Muscle of arm (tissue), 14 donors: ENCODE measurements around the gene FOXO3B. TPM values are rescaled to one million over a fixed set of nuclear protein-coding genes. Genes with fewer than 3 reads are reported as not detected.
"Not testable (repeated sequence)": the region's sequence is repeated elsewhere in the genome, so short reads cannot be mapped to it uniquely, and the experiment has no call there.

Source experiments
- DNase-seq: peaks from one replicate; pipeline ENCODE4 v3.0.0-alpha.2; 2013
- long read RNA-seq, 11 donors: transcript quantifications; one replicate each; lab custom pipeline, GENCODE V29; 2026
- polyA plus RNA-seq, 12 donors: library from polyadenylated mRNA; unstranded; fragments of 120-200 nt; gene quantifications; one replicate each; pipeline ENCODE4 v1.2.1, GENCODE V29; 2013; ENCODE audit not compliant: insufficient read length in 12 of 12

The FOXO3B gene
- polyA plus RNA-seq, result 1 to 10 TPM in 10 of 12 donors, not detected in 2; 1.8 to 5.3 (median 2.9) TPM
- long read RNA-seq, donor 1, partial matches to known transcripts, result 0 of 4 reads
- long read RNA-seq, donor 1, other reads (novel, unspliced or antisense), result 0 of 4 reads
- long read RNA-seq, donor 2, partial matches to known transcripts, result 0 of 1 reads
- long read RNA-seq, donor 2, other reads (novel, unspliced or antisense), result 0 of 1 reads
- long read RNA-seq, donor 3, result 0 reads
- long read RNA-seq, donor 4, partial matches to known transcripts, result 0 of 2 reads
- long read RNA-seq, donor 4, other reads (novel, unspliced or antisense), result 0 of 2 reads
- long read RNA-seq, donor 5, partial matches to known transcripts, result 0 of 1 reads
- long read RNA-seq, donor 5, other reads (novel, unspliced or antisense), result 0 of 1 reads
- long read RNA-seq, donor 6, partial matches to known transcripts, result 0 of 1 reads
- long read RNA-seq, donor 6, other reads (novel, unspliced or antisense), result 0 of 1 reads
- long read RNA-seq, donor 7, partial matches to known transcripts, result 0 of 1 reads
- long read RNA-seq, donor 7, other reads (novel, unspliced or antisense), result 0 of 1 reads
- long read RNA-seq, donor 8, result 0 reads
- long read RNA-seq, donor 9, result 0 reads
- long read RNA-seq, donor 10, partial matches to known transcripts, result 0 of 3 reads
- long read RNA-seq, donor 10, other reads (novel, unspliced or antisense), result 0 of 3 reads
- long read RNA-seq, donor 11, partial matches to known transcripts, result 0 of 2 reads
- long read RNA-seq, donor 11, other reads (novel, unspliced or antisense), result 0 of 2 reads

DNA sequence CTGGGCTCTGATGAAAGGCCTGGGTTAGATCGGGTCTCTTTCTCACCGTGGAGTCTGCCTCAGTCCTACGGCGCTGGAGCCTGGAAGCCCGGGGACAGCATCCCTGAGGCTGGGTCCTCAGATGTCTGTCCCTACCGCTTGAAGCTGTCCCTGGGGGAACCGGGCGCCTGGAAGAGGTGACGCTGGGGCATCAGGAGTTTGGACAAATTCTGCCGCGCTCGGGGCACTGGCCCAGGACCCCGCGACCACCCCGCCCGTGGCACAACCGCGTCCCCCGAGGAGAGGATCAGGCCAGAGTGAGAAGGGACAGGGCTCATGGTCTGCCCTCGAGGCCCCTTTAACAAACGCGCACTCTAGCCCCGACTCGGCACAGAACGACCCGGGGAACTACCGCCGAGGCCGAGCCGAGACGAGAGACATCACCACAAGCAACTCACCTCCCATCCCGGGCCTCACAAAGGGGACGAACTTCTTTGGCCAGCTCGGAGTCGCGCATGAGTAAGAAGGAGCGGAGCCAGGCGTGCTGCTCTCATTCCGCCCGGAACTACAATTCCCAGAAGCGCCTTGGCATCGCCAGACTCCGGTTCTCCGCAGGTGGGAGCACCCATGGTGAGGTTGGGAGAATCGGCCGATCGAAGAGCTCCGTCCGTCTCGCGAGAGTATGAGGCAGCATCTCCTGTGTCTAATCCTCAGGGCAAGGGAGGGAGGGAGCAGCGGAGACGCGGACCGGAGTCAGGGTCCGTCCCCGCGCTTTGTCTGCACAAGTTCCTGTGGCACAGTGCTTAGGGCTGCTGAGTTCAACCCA lies at the start of gene FOXO3B:
TSS of gene FOXO3B (minus strand) at position 548 of the 805 bp plus-strand sequence. CDS start 663 bp downstream, outside the sequence.
- DNase-seq, result peak; percentile 86

DNA sequence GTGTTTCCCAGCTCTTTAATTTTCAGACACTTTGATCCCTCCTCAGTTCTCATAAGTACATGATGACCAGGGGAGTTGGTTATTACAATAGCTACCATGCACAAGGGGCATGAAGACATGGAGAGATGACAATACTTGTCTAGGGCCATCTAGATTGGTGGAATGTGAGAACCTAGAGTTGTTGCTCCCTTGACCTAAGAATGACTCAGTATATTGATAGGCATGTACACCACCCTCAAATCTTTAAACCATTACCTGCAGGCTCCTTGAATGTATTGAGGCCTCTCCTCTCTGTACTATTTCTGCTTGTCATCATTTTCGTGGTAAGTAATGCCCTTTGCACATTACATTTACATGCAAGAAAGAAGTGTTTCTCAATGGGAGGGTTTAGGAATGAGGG lies 41.4 kb upstream of the FOXO3B start:
- not testable (repeated sequence) for DNase-seq

DNA sequence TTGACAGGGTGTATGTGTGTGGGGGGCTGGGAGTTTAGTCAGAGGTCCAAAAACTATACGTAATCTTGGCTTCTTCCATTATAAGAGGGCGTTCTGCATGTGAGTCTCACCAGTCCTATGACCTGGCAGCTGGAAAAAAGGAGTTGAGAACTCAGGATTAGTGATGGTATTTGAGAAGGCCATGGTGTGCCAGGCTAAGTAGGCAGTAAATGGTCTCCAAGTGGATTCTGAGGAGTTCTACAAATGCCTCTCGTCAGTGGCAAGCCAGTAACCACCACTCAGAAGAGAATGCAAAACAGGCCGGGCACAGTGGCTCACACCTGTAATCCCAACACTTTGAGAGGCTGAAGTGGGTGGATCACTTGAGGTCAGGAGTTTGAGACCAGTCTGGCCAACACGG lies 40.5 kb upstream of the FOXO3B start:
- DNase-seq, result not testable (repeated sequence)

DNA sequence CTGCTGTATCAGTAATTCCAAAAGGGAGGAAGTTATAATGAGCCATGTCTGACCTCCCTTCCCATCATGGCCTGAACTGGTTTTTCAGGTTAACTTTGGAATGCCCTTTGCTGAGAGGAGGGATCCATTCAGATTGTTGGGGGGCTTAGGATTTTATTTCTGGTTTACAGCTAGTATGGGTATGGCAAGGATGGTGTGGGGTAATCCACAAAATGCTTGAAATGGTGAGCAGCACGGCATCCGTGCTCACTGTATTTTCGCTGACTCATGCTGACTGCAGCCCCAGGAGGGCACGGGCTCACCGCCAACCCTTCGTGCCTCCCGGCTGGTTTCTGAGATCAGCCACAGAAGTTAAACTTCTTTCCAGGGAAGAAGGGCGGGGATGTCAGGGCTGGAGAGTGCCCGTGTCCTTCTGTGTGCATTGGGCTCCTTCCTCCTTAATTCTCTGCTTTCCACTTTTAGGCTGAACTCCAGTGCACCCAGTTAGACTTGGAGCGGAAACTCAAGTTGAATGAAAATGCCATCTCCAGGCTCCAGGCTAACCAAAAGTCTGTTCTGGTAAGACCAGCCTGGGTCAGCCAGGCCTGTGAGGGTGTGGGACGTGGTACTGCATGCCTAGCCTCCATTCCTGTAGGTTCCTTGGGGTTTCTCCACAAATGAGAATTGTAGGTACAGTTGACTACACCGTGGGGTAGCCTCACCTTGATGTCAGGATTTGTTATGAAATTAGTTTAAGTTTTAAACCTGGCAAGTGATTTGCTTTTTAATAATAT lies 39.8 kb upstream of the FOXO3B start:
- not testable (repeated sequence) for DNase-seq

DNA sequence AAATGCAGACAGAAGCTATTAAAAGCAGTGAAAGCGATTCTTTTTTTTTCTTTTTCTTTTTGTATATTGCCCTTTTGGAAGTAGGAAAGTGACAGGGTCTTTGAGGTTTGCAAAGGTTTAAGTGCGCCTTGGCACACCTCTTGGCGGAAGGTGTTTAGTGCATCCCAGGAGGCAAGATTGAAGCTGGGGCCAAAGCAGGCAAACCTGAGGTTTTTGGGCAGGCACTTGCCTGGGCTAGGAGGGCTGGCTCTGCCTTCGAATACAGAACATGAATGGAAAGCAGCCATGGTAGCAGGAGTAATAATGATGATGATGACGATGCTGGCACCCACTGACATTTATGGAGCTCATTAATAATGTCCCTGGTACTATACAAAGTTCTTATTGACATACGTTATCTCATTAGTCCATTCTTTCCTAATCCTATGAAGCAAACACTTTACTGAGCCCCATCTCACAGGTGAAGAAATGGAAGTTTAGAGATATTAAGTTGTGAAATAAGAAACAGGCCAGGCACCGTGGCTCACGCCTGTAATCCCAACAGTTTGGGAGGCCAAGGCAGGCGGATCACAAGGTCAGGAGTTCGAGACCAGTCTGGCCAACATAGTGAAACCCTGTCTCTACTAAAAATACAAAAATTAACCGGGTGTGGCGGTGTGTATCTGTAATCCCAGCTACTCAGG lies 37.5 kb upstream of the FOXO3B start:
- DNase-seq, result not testable (repeated sequence)

DNA sequence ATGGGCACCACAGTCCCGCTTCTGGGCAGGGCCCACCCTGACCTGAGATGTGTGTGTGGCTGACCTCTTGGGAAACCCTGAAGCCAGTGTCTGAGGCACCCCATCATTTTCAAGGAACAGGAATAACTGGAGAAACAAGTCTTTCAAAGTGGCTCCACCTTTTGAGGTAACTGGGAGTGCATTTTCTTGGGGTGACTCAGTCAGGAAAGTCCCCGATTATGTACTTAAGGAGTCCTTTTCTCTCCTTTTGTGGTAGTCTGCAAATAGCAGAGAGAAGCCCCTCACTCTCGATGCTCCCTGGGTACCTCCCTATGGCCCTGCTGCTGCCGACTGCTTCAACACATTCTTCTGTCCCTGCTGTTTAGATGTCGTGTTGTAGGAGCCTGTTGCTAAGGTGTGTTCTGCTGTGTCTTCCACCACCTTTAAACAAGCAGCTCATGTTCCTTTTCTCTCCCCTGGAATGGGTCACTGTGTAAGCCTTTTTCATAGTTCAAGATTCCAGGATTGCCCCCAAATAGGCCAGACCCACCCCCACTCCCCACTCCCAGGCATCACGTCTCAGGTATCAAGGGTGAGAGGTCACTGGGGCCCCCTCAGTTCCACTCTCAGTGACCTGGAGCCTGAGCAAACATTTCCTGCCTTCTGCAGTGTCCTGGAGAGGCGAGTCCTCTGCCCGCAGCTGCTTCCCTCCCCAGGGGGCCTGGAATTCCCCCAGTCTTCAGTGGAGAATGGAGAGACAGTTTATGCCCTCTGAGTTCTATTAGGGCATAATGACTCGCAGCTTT lies 36.7 kb upstream of the FOXO3B start:
- not testable (repeated sequence) for DNase-seq

DNA sequence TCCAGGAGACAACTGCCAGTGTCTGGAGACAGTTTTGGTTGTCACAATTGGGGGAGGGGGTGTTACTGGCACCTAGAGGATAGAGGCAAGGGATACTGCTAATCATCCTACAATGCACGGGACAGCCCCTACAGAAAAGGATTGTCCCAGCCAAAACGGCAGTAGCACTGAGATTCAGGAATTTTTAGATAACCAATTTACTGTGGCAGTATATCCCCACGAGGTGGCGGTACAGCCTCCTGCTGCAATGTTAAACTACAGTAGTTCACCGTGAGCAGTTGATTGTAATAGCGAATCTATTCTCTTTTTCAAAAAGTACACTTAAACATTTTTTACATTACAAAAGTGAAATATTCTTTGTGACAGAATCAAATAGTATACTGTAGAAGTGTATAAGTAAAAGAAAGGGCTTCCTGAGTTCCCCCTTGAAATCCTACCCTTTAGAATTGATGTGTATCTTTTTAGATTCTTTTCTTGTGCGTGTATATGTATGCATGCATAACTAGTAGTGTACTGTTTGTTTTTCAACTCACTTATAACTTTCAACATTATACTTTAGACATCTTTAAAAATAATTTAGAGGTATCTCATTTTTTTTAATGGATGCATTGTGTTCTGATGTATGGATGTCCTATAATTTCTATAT lies 30.4 kb upstream of the FOXO3B start:
- peak; percentile 60 for DNase-seq

DNA sequence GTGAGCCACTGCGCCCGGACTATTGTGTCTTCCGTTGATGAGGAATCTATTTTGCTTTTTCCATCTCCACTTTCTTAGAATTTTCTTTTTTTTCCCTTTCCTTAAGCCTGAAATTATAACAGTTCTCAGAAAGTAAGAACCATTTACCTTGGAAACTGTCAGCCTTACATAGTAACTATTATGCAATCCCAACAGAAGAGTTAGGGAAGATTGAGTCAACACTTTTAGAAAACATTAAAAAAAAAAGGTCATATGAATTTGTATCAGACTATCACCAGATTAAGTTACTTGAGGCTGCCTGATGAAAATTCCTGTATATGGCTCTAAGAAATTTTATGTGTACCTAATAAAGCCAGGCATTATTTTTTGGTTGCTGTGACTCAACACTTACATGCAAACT lies 26.1 kb upstream of the FOXO3B start:
- DNase-seq, result not testable (repeated sequence)

DNA sequence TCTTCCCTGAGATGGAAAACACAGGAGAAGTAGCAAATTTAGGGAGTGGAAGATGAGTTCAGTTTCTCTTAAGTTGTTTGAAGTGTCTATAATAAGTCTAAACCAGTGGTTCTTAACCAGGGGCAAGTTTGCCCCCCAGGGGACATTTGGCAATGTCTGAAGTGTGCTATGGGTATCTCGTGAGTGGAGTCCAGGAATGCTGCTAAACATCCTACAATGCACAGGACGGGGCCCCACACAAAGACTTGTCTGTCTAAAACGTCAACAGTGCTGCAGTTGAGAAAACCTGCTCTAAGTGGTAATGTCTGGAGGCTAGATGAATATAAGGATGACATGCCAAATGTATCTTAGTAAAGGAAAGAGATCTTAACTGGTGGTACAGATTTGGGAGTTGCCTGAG lies 23.8 kb upstream of the FOXO3B start:
- not testable (repeated sequence) for DNase-seq

DNA sequence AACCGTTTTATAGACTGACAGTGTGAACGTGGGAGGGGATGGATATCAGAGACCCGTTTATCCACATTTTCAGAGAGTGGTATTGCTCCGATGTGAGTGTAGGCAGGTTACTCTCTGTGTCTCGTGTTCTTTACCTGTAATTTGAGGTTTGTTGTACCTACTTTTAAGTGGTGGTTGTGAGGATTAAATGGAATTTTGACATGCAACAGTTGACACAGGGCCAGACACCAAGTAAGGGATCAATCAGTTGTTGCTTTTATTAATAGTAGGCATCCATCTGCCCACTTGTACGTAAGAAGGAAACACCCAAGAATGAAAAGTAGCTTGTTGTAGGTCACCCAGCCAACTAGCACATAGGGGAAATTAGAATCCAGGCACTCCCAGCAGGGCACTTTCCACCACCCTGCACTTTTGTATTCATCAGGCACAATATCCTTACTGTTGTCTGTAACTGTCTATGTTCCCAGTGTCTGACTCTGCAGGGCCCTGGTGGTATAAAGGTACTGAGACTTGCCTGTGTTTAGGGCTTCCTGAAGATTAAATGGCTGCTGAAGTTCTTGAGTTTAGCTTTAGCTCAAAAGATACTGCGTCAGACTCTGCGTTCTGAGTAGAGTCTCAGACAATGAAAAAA lies 16.5 kb upstream of the FOXO3B start:
- not testable (repeated sequence) for DNase-seq

DNA sequence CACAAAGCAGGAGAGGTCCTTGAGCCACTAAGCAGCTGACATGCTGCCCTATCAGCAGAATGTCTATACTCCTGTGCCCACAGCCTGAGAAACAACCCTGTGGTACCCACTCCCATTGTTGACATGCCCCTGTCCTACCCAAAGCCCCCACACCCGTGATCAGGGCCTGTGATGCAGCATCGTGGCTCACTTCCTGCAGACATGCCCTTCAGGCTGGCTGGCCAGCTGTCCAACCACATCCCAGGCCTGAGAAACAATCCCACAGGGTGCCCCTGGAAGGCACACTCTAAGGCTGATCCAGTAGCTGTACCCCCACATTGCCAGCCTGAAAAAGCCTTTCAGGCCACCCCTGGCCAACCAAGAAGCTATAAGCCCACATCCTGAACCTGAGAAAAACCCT lies 13.0 kb upstream of the FOXO3B start:
- not testable (repeated sequence) for DNase-seq

DNA sequence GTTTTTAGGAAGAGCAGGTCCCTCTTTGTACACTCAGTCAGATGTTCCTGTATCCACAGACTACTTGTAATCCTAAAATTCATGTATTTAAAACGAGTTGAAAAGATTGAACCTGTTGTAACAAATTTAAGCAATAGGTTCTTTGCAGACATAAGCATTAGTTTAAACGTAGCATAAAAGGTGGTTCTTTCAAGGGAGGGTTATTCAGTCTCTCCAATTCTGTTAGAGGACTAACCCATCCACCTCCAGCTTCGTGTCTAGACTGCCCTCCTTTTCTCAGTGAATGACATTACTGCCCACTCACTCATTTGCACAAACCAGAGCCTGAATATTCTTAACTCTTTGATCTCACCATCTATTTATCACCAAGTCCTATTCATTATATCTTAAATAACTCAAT lies 554 bp upstream of the FOXO3B start:
- not testable (repeated sequence) for DNase-seq

DNA sequence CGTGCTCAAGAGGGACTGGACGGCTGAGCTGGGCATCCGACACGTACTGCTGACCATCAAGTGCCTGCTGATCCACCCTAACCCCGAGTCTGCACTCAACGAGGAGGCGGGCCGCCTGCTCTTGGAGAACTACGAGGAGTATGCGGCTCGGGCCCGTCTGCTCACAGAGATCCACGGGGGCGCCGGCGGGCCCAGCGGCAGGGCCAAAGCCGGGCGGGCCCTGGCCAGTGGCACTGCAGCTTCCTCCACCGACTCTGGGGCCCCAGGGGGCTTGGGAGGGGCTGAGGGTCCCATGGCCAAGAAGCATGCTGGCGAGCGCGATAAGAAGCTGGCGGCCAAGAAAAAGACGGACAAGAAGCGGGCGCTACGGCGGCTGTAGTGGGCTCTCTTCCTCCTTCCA lies 4.7 kb downstream of the FOXO3B start:
- DNase-seq, result not testable (repeated sequence)

DNA sequence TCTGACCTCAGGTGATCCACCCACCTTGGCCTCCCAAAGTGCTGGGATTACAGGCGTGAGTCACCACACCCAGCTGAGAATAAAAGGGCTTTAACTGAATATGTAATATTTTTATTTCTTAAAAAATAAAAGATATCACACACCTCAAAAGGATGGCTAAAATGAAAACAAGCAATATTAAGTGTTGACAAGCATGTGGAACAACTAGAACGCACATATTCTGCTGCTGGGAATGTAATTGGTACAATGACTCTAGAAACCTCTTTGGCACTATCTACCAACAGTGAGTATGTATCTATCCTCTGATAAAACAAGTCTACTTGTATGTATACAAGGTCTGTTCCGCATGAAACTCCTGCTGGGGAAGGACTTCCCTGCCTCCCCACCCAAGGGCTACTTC lies 5.2 kb downstream of the FOXO3B start:
- not testable (repeated sequence) for DNase-seq

DNA sequence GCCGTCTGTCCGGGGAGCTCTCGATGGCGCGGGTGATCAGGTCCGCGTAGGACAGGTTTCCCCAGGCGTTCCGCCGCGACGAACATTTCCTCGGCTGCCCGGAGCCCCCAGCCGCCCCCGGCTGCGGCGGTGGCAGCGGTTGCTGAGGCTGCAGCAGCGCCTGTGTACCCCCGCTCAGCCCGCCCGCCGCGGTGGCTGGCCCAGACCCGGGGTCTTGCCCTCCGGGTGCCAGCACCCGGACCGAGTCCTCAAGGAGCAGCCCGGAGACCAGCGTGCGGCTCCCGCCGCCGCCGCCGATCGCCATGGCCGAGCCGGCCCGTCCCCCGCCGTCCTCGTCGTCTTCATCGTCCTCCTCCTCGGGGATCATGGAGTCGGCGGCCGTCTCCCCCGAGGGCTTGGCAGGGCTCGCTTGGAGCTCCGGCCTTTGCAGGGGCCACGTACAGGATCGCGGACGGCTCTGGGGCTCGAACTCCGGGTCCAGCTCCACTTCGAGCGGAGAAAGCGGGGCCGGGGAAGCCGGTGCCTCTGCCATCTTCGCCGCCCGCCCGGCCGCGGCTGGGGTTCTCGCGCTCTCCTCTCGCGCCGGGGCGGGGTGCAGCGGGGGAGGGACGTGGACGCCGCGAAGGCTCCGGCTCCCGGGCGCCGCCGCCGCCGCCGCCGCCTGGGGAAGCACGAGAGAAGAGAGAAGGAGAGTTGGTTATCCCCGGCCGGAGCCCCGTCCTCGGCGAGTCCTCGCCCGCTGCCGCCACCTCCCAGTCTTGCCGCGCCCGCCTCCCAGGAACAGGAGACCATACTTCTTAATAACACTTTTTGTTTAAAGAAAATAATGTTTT lies 9.5 kb downstream of the FOXO3B start:
- not testable (repeated sequence) for DNase-seq

DNA sequence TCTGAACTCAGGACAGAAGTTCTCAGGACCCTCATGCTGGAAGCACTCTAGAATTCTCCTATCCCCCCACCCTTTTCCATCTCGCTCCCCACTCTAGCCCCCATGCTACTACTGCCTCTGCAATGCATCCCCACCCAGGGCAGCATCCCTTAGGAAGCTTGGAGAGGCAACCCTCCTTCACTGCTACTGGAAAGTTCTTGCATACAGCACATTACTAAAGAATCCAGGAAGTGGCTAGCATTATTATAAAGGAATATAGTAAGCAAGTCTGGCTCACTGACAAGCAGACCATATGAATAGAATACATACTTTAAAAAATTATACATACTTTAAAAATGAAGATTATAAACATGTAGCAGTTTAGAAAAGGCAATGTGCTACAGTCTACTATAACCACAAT lies 13.5 kb downstream of the FOXO3B start:
- not testable (repeated sequence) for DNase-seq

DNA sequence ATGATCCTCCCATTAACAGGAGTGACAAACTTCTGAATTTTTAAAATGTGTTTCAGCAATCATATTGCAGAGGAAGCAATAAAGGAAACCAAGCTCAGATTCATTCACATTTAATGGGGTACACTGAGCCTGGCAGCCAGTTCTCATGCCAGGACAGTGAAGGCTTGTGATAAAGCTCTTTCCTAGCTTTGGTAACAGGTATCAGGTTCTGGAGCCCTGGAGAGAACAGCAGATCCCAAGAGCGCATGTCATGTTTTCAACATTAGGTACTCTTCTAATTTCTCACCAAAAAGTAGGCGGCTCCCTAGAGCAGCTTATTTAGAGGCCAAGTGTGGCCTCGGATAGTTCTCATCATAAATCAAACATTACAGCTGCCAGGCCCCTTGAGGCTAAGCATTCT lies 14.6 kb downstream of the FOXO3B start:
- not testable (repeated sequence) for DNase-seq

DNA sequence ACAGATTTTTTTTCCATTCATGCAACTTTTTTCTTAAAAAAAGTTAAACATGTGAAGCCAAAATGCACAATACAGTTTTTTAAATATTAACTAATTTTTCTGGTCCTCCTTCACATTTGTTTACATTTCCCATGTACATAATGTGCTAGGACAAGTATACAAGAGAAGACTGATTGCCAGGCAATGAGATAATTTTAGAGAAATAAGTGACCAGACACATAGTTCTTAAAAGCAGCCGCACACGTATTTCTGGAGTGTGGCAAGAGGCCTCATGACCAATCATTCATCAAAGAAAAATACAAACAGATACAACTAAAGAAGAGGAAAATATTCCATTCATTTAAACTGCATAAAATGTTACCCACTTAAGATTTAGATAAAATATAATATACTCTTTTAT lies 15.8 kb downstream of the FOXO3B start:
- not testable (repeated sequence) for DNase-seq
